Mucosa of rectum (tissue), 2 donors: ENCODE results near the gene ZBTB32.
"Not testable (repeated sequence)": the region's sequence is repeated elsewhere in the genome, so short reads cannot be mapped to it uniquely, and the experiment has no call there.

Experiments used
- H3K27ac ChIP-seq, 2 donors: one replicate each; pipeline ENCODE4 v1.7.0; 2013; ENCODE audit warnings: inconsistent platforms in 2 of 2, low read depth in 2 of 2, low read length in 2 of 2
- H3K27me3 ChIP-seq, 2 donors: one replicate each; pipeline ENCODE4 v1.7.0; 2013; ENCODE audit warnings: low read length in 2 of 2; ENCODE audit not compliant: control insufficient read depth in 2 of 2, insufficient read depth in 2 of 2
- H3K36me3 ChIP-seq, 2 donors: one replicate each; pipeline ENCODE4 v1.7.0; 2013; ENCODE audit warnings: low read length in 2 of 2; ENCODE audit not compliant: control insufficient read depth in 2 of 2, insufficient read depth in 2 of 2
- H3K4me1 ChIP-seq, 2 donors: one replicate each; pipeline ENCODE4 v1.7.0; 2013; ENCODE audit warnings: low read length in 2 of 2, mild to moderate bottlenecking in 1 of 2; ENCODE audit not compliant: control insufficient read depth in 2 of 2, insufficient read depth in 2 of 2
- H3K4me3 ChIP-seq, 2 donors: one replicate each; pipeline ENCODE4 v1.7.0; 2013; ENCODE audit warnings: low read length in 2 of 2
- H3K9ac ChIP-seq, 2 donors: one replicate each; pipeline ENCODE4 v1.7.0; 2013; ENCODE audit warnings: low read length in 2 of 2, low read depth in 1 of 2, mild to moderate bottlenecking in 1 of 2
- H3K9me3 ChIP-seq, 2 donors: one replicate each; pipeline ENCODE4 v1.7.0; 2013; ENCODE audit warnings: low read length in 2 of 2; ENCODE audit not compliant: control insufficient read depth in 2 of 2
- donor health status: healthy.
- donor health status: Normal muscosa, but diverticular disease.

Gene ZBTB32

GRCh38 chr19:35720163-35720524 is 15.8 kb downstream of the ZBTB32 start:
- no peaks in the 10 kb centered on the region for H3K27me3 ChIP-seq
- no peak overlapping the region for H3K4me3 ChIP-seq
- H3K9me3 ChIP-seq = no peaks in the 10 kb centered on the region
- H3K36me3 ChIP-seq = peaks cover 35 to 38% of the 10 kb centered on the region in 2 donors
- no peak overlapping the region for H3K27ac ChIP-seq
- no peak overlapping the region for H3K9ac ChIP-seq
- peaks cover 21 to 28% of the 10 kb centered on the region in 2 donors for H3K4me1 ChIP-seq

GRCh38 chr19:35720648-35721047 is 16.3 kb downstream of the ZBTB32 start:
- Histone ChIP-seq H3K27ac (no peak overlapping the region), H3K4me3 (no peak overlapping the region), H3K36me3 (peaks cover 40 to 43% of the 10 kb centered on the region in 2 donors), H3K9me3 (no peaks in the 10 kb centered on the region), H3K9ac (no peak overlapping the region), H3K27me3 (no peaks in the 10 kb centered on the region), H3K4me1 (peaks cover 16 to 23% of the 10 kb centered on the region in 2 donors)

- Histone ChIP-seq H3K36me3 (peaks cover 47 to 49% of the 10 kb centered on the region in 2 donors), H3K27me3 (no peaks in the 10 kb centered on the region), H3K4me3 (no peak overlapping the region), H3K4me1 (peaks cover 9 to 16% of the 10 kb centered on the region in 2 donors), H3K9ac (no peak overlapping the region), H3K9me3 (no peaks in the 10 kb centered on the region), H3K27ac (no peak overlapping the region)
These were observed 17.0 kb downstream of the ZBTB32 start for GRCh38 chr19:35721374-35721773.

DNA sequence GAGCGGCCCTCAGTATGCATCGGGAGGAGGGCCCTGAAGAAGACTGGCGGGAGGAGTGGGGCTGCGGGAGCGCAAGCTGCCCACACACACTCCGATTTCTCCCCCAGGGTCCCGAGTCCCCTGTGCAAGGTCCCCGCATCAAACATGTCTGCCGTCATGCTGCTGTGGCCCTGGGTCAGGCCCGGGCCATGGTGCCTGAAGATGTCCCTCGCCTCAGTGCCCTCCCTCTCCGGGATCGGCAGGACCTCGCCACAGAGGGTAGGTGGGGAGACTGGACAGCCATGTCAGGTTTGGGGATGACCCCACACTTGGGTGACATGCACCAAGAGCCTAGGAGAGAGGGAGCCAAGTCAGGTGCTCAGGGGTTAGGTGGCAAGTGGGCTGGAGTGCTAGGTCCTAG is 18.1 kb downstream of the ZBTB32 start:
- no peaks in the 10 kb centered on the region for H3K27me3 ChIP-seq
- no peaks in the 10 kb centered on the region for H3K9me3 ChIP-seq
- no peak overlapping the region for H3K4me3 ChIP-seq
- peaks cover 56 to 58% of the 10 kb centered on the region in 2 donors for H3K36me3 ChIP-seq
- H3K9ac ChIP-seq = no peak overlapping the region
- peaks cover 9 to 10% of the 10 kb centered on the region in 2 donors for H3K4me1 ChIP-seq
- H3K27ac ChIP-seq = no peak overlapping the region

- Histone ChIP-seq H3K9me3 (no peaks in the 10 kb centered on the region), H3K27me3 (no peaks in the 10 kb centered on the region), H3K4me1 (peaks cover 9 to 10% of the 10 kb centered on the region in 2 donors), H3K27ac (no peak overlapping the region), H3K9ac (no peak overlapping the region), H3K36me3 (peaks cover 60 to 62% of the 10 kb centered on the region in 2 donors), H3K4me3 (no peak overlapping the region)
These were observed 18.5 kb downstream of the ZBTB32 start for GRCh38 chr19:35722897-35723296.

DNA sequence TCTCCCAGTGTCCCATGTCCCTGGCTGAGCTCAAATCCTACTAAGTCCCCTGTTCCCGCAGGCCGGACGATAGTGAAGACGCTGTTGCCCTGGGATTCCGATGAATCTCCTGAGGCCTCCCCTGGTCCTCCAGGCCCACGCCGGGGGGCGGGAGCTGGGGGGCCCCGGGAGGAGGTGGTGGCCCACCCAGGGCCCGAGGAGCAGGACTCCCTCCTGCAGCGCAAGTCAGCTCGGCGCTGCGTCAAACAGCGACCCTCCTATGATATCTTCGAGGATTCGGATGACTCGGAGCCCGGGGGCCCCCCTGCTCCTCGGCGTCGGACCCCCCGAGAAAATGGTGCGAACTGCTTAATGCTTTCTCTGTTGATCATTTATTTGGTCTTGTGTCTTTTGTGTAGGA is 19.3 kb downstream of the ZBTB32 start:
- Histone ChIP-seq H3K27me3 (no peaks in the 10 kb centered on the region), H3K4me3 (no peak overlapping the region), H3K36me3 (peaks cover 67 to 70% of the 10 kb centered on the region in 2 donors), H3K4me1 (peaks cover 8 to 9% of the 10 kb centered on the region in 2 donors), H3K27ac (no peak overlapping the region), H3K9ac (no peak overlapping the region), H3K9me3 (no peaks in the 10 kb centered on the region)

DNA sequence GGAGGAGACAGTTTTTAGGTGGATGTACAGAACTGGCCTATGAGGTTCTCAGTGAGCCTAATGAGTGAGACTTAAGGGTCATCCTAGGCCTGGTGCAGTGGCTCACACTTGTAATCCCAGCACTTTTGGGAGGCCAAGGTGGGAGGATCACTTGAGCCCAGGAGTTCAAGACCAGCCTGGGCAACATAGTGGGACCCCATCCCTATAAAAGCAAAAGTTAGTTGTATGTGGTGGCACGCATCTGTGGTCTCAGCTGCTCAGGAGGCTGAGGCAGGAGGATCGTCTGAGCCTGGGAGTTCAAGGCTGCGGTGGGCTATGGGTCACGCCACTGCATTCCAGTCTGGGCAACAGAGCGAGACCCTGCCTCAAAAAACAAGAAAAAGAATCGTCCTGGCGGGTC is 19.8 kb downstream of the ZBTB32 start:
- not testable (repeated sequence) for H3K9ac ChIP-seq, H3K9me3 ChIP-seq, H3K27me3 ChIP-seq, H3K27ac ChIP-seq, H3K4me1 ChIP-seq, H3K4me3 ChIP-seq
- peaks cover 71 to 74% of the 10 kb centered on the region in 2 donors for H3K36me3 ChIP-seq

- no peaks in the 10 kb centered on the region for H3K4me1 ChIP-seq
- H3K27ac ChIP-seq = no peak overlapping the region
- peaks cover 76 to 78% of the 10 kb centered on the region in 2 donors for H3K36me3 ChIP-seq
- no peak overlapping the region for H3K9ac ChIP-seq
- H3K27me3 ChIP-seq = no peaks in the 10 kb centered on the region
- no peaks in the 10 kb centered on the region for H3K9me3 ChIP-seq
- no peak overlapping the region for H3K4me3 ChIP-seq
These were observed 20.2 kb downstream of the ZBTB32 start for GRCh38 chr19:35724560-35724959.

GRCh38 chr19:35725216-35725861 is 21.0 kb downstream of the ZBTB32 start:
- Histone ChIP-seq H3K4me1 (no peaks in the 10 kb centered on the region), H3K36me3 (peaks cover 84% of the 10 kb centered on the region in 2 donors), H3K9ac (no peak overlapping the region), H3K4me3 (no peak overlapping the region), H3K9me3 (no peaks in the 10 kb centered on the region), H3K27me3 (no peaks in the 10 kb centered on the region), H3K27ac (no peak overlapping the region)

DNA sequence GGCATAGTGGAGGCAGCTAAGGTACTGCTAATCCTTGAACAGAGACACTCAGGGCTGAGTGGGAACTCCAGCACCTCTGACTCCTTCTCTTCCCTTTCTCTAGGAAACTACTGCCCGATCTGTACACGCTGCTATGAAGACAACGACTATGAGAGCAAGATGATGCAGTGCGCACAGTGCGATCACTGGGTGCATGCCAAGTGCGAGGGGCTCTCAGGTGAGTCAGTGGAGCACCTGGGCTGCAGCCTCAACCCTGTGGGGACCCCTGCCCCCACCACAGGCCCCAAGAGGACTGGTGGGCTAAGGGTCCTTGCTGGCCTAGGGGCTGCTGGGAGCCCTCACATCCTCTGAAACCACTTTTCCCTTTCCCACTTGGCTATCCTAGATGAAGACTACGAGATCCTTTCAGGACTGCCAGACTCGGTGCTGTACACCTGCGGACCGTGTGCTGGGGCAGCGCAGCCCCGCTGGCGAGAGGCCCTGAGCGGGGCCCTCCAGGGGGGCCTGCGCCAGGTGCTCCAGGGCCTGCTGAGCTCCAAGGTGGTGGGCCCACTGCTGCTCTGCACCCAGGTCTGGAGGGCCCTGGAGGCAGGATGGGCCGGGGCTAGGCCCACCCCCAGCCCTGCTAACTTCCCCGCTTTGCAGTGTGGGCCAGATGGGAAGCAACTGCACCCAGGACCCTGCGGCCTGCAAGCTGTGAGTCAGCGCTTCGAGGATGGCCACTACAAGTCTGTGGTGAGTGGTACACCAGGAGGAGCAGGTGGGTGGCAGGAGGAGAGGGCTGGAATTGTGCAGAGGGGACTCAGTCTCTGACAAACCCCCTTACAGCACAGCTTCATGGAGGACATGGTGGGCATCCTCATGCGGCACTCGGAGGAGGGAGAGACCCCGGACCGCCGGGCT is 22.9 kb downstream of the ZBTB32 start:
- Histone ChIP-seq H3K27ac (no peak overlapping the region), H3K4me3 (no peak overlapping the region), H3K36me3 (peaks cover 93 to 95% of the 10 kb centered on the region in 2 donors), H3K4me1 (no peaks in the 10 kb centered on the region), H3K9me3 (no peaks in the 10 kb centered on the region), H3K27me3 (no peaks in the 10 kb centered on the region), H3K9ac (no peak overlapping the region)
